A549 (cell line): Measurements from ENCODE around the gene GNAS.

Experiments
- CTCF ChIP-seq: fragments of >200 bp; sonication (Bioruptor Twin); formaldehyde crosslinking; IDR thresholded peaks from 3 replicates; pipeline ENCODE4 v1.5.1; 2016
- E2F6 ChIP-seq: IDR thresholded peaks from 2 replicates; pipeline ENCODE4 v1.6.1; 2012; ENCODE audit warnings: low read depth, borderline replicate concordance
- JUN ChIP-seq, 2 experiments: fragments of >200 bp; sonication (Bioruptor Twin); formaldehyde crosslinking; IDR thresholded peaks; 2 replicates in 1 of 2; 3 replicates in 1 of 2; pipeline ENCODE4 v1.6.1; 2016 to 2017
- MAX ChIP-seq: IDR thresholded peaks from 2 replicates; pipeline ENCODE4 v1.6.1; 2012
- POLR2A ChIP-seq: IDR thresholded peaks from 2 replicates; pipeline ENCODE4 v1.6.1; 2012; ENCODE audit warnings: mild to moderate bottlenecking, low read length
- SMC3 ChIP-seq: fragments of >200 bp; sonication (Bioruptor Twin); formaldehyde crosslinking; IDR thresholded peaks from 3 replicates; pipeline ENCODE4 v1.6.1; 2018; ENCODE audit warnings: inconsistent platforms

GRCh38 chr20:58828136-58828535 is 24.4 kb upstream of the GNAS start:
- TF ChIP-seq SMC3 (no peak), POLR2A (no peak), E2F6 (no peak), MAX (no peak), CTCF (no peak), JUN (IDR thresholded peaks at IDR 0.05) (no peak)
